Measurements from ENCODE around the gene ASPDH. TPM values are rescaled to one million over a fixed set of nuclear protein-coding genes. Genes with fewer than 3 reads are reported as not detected.
"Not testable (repeated sequence)": the region's sequence is repeated elsewhere in the genome, so short reads cannot be mapped to it uniquely, and the experiment has no call there.

The ASPDH gene
- total and polyA plus RNA-seq, 2 donors (not counting 1 experiment from before 2014, with no cell fraction given) = not detected

DNA sequence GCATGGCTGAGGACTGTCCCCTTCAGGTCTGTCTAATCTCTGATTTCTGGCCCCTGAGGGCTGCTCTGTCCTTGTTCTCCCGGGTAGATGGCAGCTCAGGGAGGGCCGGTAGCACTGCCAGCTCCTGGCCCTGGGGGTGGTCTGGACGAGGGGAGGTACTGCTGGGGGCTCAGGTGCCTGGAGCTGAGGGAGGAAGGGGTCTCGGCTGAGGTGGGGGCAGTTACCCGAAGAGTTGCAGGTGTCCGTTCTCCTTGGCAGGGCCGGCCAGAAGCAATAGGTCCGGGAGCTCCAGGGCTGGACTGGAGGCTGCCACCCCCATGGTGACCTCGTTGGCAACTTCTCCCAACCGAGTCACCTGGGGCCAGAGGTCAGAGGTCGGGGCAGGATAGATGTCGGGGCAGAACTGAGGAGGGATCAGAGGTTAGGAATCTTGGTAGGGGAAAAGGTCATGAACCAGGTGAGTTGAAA lies 38.6 kb downstream of the ASPDH start:
- intact Hi-C loops (cut with micrococcal nuclease) = no loop called here
- TF ChIP-seq EZH2 (IDR thresholded peaks at IDR 0.05; ENCODE audit: borderline replicate concordance, insufficient read depth, low read depth, low read length, poor library complexity, severe bottlenecking) = no peak
- TF ChIP-seq, protein P1, sequence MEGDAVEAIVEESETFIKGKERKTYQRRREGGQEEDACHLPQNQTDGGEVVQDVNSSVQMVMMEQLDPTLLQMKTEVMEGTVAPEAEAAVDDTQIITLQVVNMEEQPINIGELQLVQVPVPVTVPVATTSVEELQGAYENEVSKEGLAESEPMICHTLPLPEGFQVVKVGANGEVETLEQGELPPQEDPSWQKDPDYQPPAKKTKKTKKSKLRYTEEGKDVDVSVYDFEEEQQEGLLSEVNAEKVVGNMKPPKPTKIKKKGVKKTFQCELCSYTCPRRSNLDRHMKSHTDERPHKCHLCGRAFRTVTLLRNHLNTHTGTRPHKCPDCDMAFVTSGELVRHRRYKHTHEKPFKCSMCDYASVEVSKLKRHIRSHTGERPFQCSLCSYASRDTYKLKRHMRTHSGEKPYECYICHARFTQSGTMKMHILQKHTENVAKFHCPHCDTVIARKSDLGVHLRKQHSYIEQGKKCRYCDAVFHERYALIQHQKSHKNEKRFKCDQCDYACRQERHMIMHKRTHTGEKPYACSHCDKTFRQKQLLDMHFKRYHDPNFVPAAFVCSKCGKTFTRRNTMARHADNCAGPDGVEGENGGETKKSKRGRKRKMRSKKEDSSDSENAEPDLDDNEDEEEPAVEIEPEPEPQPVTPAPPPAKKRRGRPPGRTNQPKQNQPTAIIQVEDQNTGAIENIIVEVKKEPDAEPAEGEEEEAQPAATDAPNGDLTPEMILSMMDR (IDR thresholded peaks at IDR 0.05) = no peak
- no peak overlapping the region for H2AFZ ChIP-seq (ENCODE audit: insufficient read depth, low read depth, low read length, poor library complexity, severe bottlenecking)
- ChIA-PET CTCF (interaction anchor here (1.8 kb wide), 1 partner anchor 13 kb away, joined by 8 read pairs; no protein-coding TSS in a partner anchor), POLR2A (interaction anchor here (0.5 kb wide), 1 partner anchor 16 kb away, joined by 4 read pairs; no protein-coding TSS in a partner anchor)
- Mint-ChIP-seq H3K27ac (peak overlapping the region; percentile 94), H3K4me1 (peaks cover 29% of the 10 kb centered on the region), H3K9me3 (ENCODE audit: insufficient read depth) (no peaks in the 10 kb centered on the region), H3K4me3 (peak overlapping the region; percentile 64), H3K27me3 (no peaks in the 10 kb centered on the region)
- no peak for ATAC-seq (ENCODE audit: low read depth)
- H3K36me3 ChIP-seq (replicated peaks in 1 of 2; ENCODE audit: control extremely low read depth in 1 of 2, control insufficient read depth in 1 of 2, extremely low read depth in 1 of 2, insufficient read depth in 2 of 2, low read length in 1 of 2) = peaks cover 0 to 23% of the 10 kb centered on the region in 2 experiments
- no peaks in the 10 kb centered on the region for H3K27me3 ChIP-seq (replicated peaks in 1 of 4; ENCODE audit: control extremely low read depth in 1 of 4, control insufficient read depth in 3 of 4, insufficient read depth in 4 of 4, low read length in 3 of 4)
- peaks cover 35% of the 10 kb centered on the region for H3K79me2 ChIP-seq (ENCODE audit: control insufficient read depth, insufficient read depth, low read length)
- H3K4me2 ChIP-seq (replicated peaks; ENCODE audit: low read depth, low read length, poor library complexity, severe bottlenecking) = no peak overlapping the region
- peaks cover 14 to 23% of the 10 kb centered on the region in 2 donors for H3K4me1 ChIP-seq (ENCODE audit: control insufficient read depth in 2 of 2, insufficient read depth in 2 of 2, low read length in 2 of 2)
- no peak for DNase-seq
- peaks cover 0 to 11% (median 0%) of the 10 kb centered on the region in 3 donors for H3K9me3 ChIP-seq (ENCODE audit: control extremely low read depth in 1 of 3, control insufficient read depth in 2 of 3, insufficient read depth in 1 of 3, low read length in 2 of 3)
- H3K9ac ChIP-seq (ENCODE audit: low read length) = no peak overlapping the region
- H3K27ac ChIP-seq (ENCODE audit: low read length in 2 of 2) = no peak overlapping the region
- no peak overlapping the region for H3K4me3 ChIP-seq (ENCODE audit: control extremely low read depth in 1 of 5, extremely low read depth in 1 of 5, insufficient read depth in 1 of 5, low read depth in 2 of 5, low read length in 4 of 5)
- 92% methylated on average over 12 of the region's 12 CpGs for WGBS (ENCODE audit: insufficient coverage)
- H4K20me1 ChIP-seq (ENCODE audit: control insufficient read depth, insufficient read depth, low read length, poor library complexity, severe bottlenecking) = peaks cover 32% of the 10 kb centered on the region

DNA sequence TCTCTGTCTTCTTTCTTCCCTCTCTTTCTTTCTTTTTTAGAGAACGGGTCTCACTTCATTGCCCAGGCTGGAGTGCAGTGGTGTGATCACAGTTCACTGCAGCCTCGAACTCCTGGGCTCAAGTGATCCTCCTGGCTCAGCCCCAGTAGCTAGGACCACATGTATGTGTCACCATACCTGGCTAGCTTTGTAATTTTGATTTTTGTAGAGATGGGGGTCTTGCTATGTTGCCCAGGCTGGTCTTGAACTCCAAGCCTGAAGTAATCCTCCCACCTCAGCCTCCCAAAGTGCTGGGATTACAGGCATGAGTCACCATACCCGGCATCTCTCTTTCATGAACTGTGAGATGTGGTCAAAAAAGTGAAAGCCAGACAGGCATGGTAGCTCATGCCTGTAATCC lies 40.4 kb downstream of the ASPDH start:
- H3K4me1 Mint-ChIP-seq = peaks cover 23% of the 10 kb centered on the region
- H2AFZ ChIP-seq (ENCODE audit: insufficient read depth, low read depth, low read length, poor library complexity, severe bottlenecking); intact Hi-C loops (cut with micrococcal nuclease); H3K4me3 Mint-ChIP-seq; H3K9ac ChIP-seq (ENCODE audit: low read length); H3K4me2 ChIP-seq (replicated peaks; ENCODE audit: low read depth, low read length, poor library complexity, severe bottlenecking); H3K27ac Mint-ChIP-seq; POLR2A ChIA-PET; DNase-seq; H3K9me3 Mint-ChIP-seq (ENCODE audit: insufficient read depth); ATAC-seq (ENCODE audit: low read depth); H3K27ac ChIP-seq (ENCODE audit: low read length in 2 of 2); H3K4me3 ChIP-seq (ENCODE audit: control extremely low read depth in 1 of 5, extremely low read depth in 1 of 5, insufficient read depth in 1 of 5, low read depth in 2 of 5, low read length in 4 of 5); H3K36me3 ChIP-seq (replicated peaks in 1 of 2; ENCODE audit: control extremely low read depth in 1 of 2, control insufficient read depth in 1 of 2, extremely low read depth in 1 of 2, insufficient read depth in 2 of 2, low read length in 1 of 2); H3K27me3 ChIP-seq (replicated peaks in 1 of 4; ENCODE audit: control extremely low read depth in 1 of 4, control insufficient read depth in 3 of 4, insufficient read depth in 4 of 4, low read length in 3 of 4); H3K27me3 Mint-ChIP-seq: not testable (repeated sequence)
- WGBS (ENCODE audit: insufficient coverage) = 67% methylated on average over 1 of the region's 3 CpGs
- CTCF ChIA-PET = interaction anchor here (0.7 to 1.8 kb wide), 3 partner anchors 11 to 114 kb away, joined by 3 to 8 read pairs (median 4); no protein-coding TSS in a partner anchor
- Histone ChIP-seq H3K79me2 (ENCODE audit: control insufficient read depth, insufficient read depth, low read length) (peaks cover 17% of the 10 kb centered on the region), H3K9me3 (ENCODE audit: control extremely low read depth in 1 of 3, control insufficient read depth in 2 of 3, insufficient read depth in 1 of 3, low read length in 2 of 3) (peaks cover 0 to 11% (median 0%) of the 10 kb centered on the region in 3 donors), H4K20me1 (ENCODE audit: control insufficient read depth, insufficient read depth, low read length, poor library complexity, severe bottlenecking) (peaks cover 14% of the 10 kb centered on the region), H3K4me1 (ENCODE audit: control insufficient read depth in 2 of 2, insufficient read depth in 2 of 2, low read length in 2 of 2) (peaks cover 14 to 20% of the 10 kb centered on the region in 2 donors)
